NCI-H526 treated with DMSO at 0.1 percent for 48 hours (cell line): Measurements from ENCODE around the gene ZDHHC17.

Source experiments
- DNase-seq: peaks from one replicate; lab custom pipeline; 2025; lab: John Stamatoyannopoulos, UW

The ZDHHC17 gene

DNA sequence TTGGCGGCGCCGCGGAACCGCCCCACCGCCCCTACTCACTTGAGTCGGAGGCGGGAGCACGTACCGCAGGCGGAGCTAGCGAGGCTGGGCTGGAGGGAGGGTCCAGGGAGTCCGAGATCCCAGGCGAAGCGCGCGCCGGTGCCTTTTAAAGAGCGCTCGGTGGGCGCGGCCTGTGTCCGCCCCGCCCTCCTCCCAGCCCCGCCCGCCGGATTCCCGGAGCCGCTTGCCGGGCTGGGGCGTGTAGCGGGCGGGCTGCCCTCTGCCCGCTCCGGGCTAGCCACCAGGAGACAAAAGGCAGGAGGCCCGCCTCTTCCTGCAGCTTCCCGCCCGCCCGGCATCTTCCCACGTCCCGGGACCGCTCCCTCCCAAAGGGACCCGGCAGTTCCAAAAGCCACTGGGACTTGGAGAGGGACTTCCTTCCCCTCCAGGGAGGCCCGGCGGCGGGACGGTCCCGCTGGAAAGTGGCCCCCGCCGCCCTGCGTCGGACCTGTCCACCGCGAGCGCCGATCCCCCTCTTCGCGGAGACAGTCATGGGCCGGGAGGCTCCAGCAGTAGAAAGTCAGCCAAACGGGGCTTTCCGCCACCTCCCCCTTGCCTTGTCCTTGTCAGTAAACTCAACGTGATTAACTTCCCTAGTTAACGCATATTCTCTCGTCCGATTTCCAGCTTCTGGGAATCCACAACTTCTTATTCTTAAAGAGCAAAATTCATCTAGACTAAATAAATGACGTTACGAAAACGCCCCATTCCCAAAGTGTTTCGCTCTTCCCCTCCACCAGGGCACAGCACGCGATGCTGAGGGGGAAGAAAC is 115.2 kb downstream of the ZDHHC17 start, which contains the start of gene CSRP2:
Gene CSRP2, minus strand, starts transcription at position 121 of the 811 bp plus-strand sequence. CDS start 12,759 bp downstream, outside the sequence.
- peak; percentile 66 for DNase-seq

GRCh38 chr12:76879710-76880518 is 116.0 kb downstream of the ZDHHC17 start:
- DNase-seq = no peak

DNA sequence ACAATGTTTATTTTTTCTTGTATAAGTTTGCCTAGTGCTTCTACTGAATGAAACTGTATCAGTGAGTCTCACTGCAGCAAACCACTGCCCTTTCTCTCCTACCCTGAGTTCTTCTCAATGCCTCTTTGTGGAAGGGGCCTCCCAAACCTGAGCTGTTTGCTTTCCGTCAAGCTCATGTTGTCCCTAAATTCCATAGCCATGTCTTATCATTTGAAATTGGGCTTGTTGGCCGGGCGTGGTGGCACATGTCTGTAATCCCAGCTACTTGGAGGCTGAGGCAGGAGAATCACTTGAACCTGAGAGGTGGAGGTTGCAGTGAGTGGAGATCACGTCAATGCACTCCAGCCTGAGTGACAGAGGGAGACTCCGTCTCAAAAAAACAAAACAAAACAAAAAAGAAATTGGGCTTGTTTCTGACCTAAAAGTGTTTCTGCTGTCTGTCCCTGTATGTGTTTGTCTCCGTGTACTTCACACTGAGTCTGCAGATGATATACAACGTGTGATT is 116.7 kb downstream of the ZDHHC17 start:
- no peak for DNase-seq

- DNase-seq = no peak
These were observed 117.2 kb downstream of the ZDHHC17 start for GRCh38 chr12:76881142-76881541.

DNA sequence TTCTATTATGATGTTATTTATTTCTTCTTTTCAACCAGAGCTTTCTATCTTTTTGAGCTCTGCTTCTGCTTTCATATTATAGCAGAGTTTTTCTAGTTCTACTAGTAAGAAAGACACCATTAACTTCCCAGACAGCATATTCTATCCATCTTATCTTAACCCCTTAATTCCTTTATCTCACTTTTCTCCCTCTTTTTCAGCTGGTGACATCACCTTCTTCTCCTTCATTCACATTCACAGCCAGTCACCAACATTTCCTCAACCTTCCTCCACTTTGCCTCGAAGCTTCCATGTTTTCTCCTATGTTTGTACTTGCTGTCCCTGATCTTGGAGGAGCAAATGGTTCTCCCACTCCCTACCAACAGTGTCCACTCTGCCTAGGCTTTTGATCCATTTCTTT is 118.5 kb downstream of the ZDHHC17 start:
- DNase-seq = no peak

GRCh38 chr12:76883151-76883550 is 119.2 kb downstream of the ZDHHC17 start:
- DNase-seq = no peak

- DNase-seq = no peak
These were observed 119.9 kb downstream of the ZDHHC17 start for GRCh38 chr12:76883811-76884210.

DNA sequence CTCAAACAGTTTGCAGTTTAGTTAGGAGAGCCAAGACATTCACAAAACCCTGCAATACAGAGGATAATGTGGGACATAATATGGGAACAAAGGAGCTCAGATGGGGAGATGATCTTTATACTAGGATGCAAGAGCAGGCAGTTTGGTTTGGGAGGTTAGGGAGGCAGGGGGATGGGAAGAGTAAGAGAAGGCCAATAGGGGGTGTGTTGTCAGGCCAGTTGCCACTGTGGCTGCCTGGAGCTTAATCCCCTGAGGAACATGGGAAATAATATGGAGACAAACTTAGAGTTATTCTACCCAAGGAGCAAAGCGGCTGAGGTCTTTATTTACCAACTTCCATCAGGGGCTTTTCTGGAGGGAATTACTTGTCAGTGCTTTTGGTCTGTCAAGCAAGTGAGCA is 124.9 kb downstream of the ZDHHC17 start:
- DNase-seq = no peak

GRCh38 chr12:76890151-76891143 is 126.5 kb downstream of the ZDHHC17 start:
- DNase-seq = no peak

GRCh38 chr12:76891609-76892008 is 127.7 kb downstream of the ZDHHC17 start:
- no peak for DNase-seq

DNA sequence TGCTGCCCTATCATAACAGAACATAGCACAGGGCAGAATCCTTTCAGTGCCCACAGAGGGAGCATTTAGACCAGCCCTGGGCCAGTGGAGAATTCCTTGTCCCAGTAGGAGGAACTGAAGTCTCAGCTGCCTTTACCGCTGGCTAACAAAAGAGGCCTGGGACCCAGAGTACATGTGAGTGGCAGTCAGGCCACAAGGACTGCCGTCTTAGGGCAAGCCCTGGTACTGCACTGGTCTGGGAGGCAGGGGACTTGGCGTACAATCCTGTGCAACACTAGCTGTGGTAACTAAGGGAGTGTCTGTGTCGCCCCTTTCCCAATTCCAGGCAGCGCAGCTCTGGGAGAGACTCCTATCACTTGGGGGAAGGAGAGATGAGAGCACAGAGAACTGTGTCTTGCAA is 131.9 kb downstream of the ZDHHC17 start:
- DNase-seq = no peak

- no peak for DNase-seq
These were observed 132.4 kb downstream of the ZDHHC17 start for GRCh38 chr12:76896274-76896673.

DNA sequence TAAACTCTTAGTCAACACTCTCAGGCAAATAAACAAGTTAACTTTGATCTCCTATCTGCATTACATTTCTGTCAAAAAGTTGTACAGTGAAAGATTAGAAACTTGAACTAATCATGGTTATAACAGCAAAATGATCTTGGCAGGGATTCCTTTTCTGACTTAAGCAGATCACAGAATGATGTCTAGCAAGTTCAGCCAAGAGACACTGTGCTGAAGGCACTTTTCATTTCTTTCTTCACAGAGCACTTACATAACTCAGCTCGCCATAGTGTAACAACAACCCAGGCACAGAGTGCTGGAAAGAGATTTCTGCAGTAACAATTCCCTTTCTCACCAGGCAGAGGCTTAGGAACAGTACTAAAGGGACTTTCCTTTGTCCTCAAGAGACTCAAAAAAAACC is 134.5 kb downstream of the ZDHHC17 start:
- no peak for DNase-seq

- no peak for DNase-seq
These were observed 135.6 kb downstream of the ZDHHC17 start for GRCh38 chr12:76899522-76899921.

DNA sequence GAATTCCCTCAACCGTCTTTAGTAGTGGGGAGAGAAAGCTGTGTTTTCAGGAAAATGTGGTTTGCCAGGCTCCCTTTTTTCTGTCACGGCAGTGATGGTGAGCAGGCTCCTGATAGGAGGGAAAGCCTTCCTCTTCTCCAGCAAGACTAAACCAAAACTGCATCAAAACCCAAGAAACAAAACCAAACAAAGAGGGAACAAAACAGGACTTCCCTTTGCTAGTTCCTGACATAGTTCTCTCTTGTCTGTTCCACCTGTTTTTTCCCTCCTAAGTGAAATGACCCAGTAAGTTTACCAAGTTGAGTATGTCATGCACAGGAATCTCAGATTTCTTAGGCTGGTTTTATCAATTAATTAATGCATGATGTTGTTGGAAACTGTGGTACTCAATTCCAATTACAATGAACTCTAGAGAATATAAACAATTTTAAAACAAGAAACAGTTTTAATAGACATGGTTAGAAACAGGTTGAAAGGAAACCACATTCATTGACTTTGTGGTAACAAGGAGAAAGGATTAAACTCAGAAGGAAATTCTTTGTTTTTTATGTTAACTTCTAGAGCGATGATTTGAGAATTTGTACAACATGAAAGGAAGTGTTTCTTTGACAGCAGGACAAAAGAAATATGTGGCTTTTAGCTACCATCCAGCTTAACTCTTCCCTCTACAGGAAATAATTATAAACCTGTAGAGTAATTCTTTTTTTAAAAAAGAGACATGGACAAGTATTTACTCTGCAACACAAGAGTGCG is 137.9 kb downstream of the ZDHHC17 start:
- DNase-seq = no peak
